H1 (cell line): ENCODE results near the gene ISCA2. TPM values are rescaled to one million over a fixed set of nuclear protein-coding genes. Genes with fewer than 3 reads are reported as not detected.

Experiments used
- CTCF ChIA-PET: fragments of 300-600 bp; sonication (Branson Sonifier 250); formaldehyde crosslinking; loops from one replicate; lab custom pipeline; 2021; ENCODE audit not compliant: partially characterized antibody; lab: Charles Lee
- POLR2A ChIA-PET: fragments of 300-600 bp; sonication (Branson Sonifier 250); formaldehyde crosslinking; loops from one replicate; lab custom pipeline; 2021; ENCODE audit warnings: inconsistent platforms; ENCODE audit not compliant: partially characterized antibody; lab: Charles Lee
- DNase-seq, 2 experiments: peaks; one replicate each; pipeline versions ENCODE4 v3.0.0 to v3.0.0-alpha.2; 2010 to 2022; ENCODE audit warnings: low spot score in 2 of 2, low read depth in 1 of 2, mixed read lengths in 1 of 2
- FAIRE-seq: peaks from 2 replicates; lab custom pipeline; 2011; peaks lifted over from hg19 to GRCh38; lab: Jason Lieb, UNC
- H2AFZ ChIP-seq: 2 replicates; pipeline ENCODE4 v1.8.1; 2012; ENCODE audit warnings: low read length, inconsistent platforms
- H2AK5ac ChIP-seq: 2 replicates; pipeline ENCODE4 v1.6.1; 2013; ENCODE audit warnings: low read depth, low read length
- H2BK120ac ChIP-seq: replicated peaks from 2 replicates; pipeline ENCODE3; 2013; ENCODE audit warnings: low read depth, low read length, inconsistent platforms
- H2BK12ac ChIP-seq: 2 replicates; pipeline ENCODE4 v1.6.1; 2013; ENCODE audit warnings: low read depth, low read length
- H2BK15ac ChIP-seq: 2 replicates; pipeline ENCODE4 v1.6.1; 2013; ENCODE audit warnings: low read length
- H2BK20ac ChIP-seq: 2 replicates; pipeline ENCODE4 v1.6.1; 2013; ENCODE audit warnings: low read length
- H2BK5ac ChIP-seq: 2 replicates; pipeline ENCODE4 v1.6.1; 2013; ENCODE audit warnings: low read depth, low read length
- H3K14ac ChIP-seq: 2 replicates; pipeline ENCODE4 v1.6.1; 2013; ENCODE audit warnings: inconsistent platforms; ENCODE audit not compliant: insufficient read length
- H3K18ac ChIP-seq: 2 replicates; pipeline ENCODE4 v1.6.1; 2013; ENCODE audit warnings: low read length; ENCODE audit errors: extremely low read depth
- H3K23ac ChIP-seq: 2 replicates; pipeline ENCODE4 v1.6.1; 2013; ENCODE audit warnings: inconsistent platforms; ENCODE audit not compliant: insufficient read length
- H3K23me2 ChIP-seq: 2 replicates; pipeline ENCODE4 v1.6.1; 2013; ENCODE audit warnings: low read depth, low read length
- H3K27ac ChIP-seq: 2 replicates; pipeline ENCODE4 v1.6.1; 2011; ENCODE audit warnings: low read depth, low read length, inconsistent platforms
- H3K27me3 ChIP-seq, 4 experiments: replicated peaks in 1 of 4; 1 replicate in 1 of 4; 2 replicates in 3 of 4; pipeline versions ENCODE4 v1.6.1 to v1.8.1; 2011 to 2013; ENCODE audit warnings: low read length in 3 of 4, mild to moderate bottlenecking in 3 of 4, inconsistent platforms in 2 of 4, mixed read lengths in 2 of 4, moderate library complexity in 1 of 4; ENCODE audit not compliant: control insufficient read depth in 3 of 4, insufficient read depth in 3 of 4; ENCODE audit errors: extremely low read depth in 1 of 4
- H3K36me3 ChIP-seq, 4 experiments: 2 replicates each; pipeline versions ENCODE4 v1.6.1 to v1.8.1; 2011 to 2013; ENCODE audit warnings: mild to moderate bottlenecking in 4 of 4, low read length in 3 of 4, moderate library complexity in 2 of 4, control low read depth in 1 of 4, inconsistent platforms in 1 of 4; ENCODE audit not compliant: insufficient read depth in 4 of 4, control insufficient read depth in 2 of 4
- H3K4ac ChIP-seq: replicated peaks from 2 replicates; pipeline ENCODE3; 2013; ENCODE audit warnings: low read length, low read depth, mixed read lengths, inconsistent platforms; ENCODE audit not compliant: insufficient read length
- H3K4me1 ChIP-seq, 4 experiments: replicated peaks in 1 of 4; 1 replicate in 1 of 4; 2 replicates in 3 of 4; pipeline versions ENCODE4 v1.6.1 to v1.8.1; 2011 to 2013; ENCODE audit warnings: low read length in 3 of 4, inconsistent platforms in 2 of 4, mixed read lengths in 1 of 4; ENCODE audit not compliant: insufficient read depth in 4 of 4, control insufficient read depth in 3 of 4
- H3K4me2 ChIP-seq, 2 experiments: 2 replicates each; pipeline versions ENCODE4 v1.6.1 to v1.8.1; 2011 to 2013; ENCODE audit warnings: low read depth in 2 of 2, low read length in 2 of 2, control low read depth in 1 of 2, inconsistent platforms in 1 of 2, mild to moderate bottlenecking in 1 of 2; ENCODE audit not compliant: insufficient read depth in 1 of 2
- H3K4me3 ChIP-seq, 4 experiments: fragments of 200-600, 300-600 bp in 1 of 4; sonication (generic), shearing (Covaris generic), sonication (Bioruptor Twin) in 1 of 4; 2 replicates each; pipeline versions ENCODE4 v1.5.1 to v1.8.1; 2011 to 2016; ENCODE audit warnings: low read length in 4 of 4, low read depth in 3 of 4, control low read depth in 2 of 4, inconsistent platforms in 2 of 4, mild to moderate bottlenecking in 2 of 4, mixed read lengths in 1 of 4, moderate library complexity in 1 of 4; ENCODE audit not compliant: insufficient read depth in 2 of 4; ENCODE audit errors: extremely low read depth in 1 of 4
- H3K56ac ChIP-seq: replicated peaks from 2 replicates; pipeline ENCODE3; 2013; ENCODE audit warnings: low read depth, mild to moderate bottlenecking, mixed read lengths, low read length, inconsistent platforms; ENCODE audit not compliant: insufficient read length
- H3K79me1 ChIP-seq: 2 replicates; pipeline ENCODE4 v1.6.1; 2013; ENCODE audit warnings: low read depth, low read length, control low read depth
- H3K79me2 ChIP-seq, 2 experiments: 2 replicates each; pipeline versions ENCODE4 v1.6.1 to v1.8.1; 2012 to 2013; ENCODE audit warnings: low read length in 2 of 2, mild to moderate bottlenecking in 2 of 2, inconsistent platforms in 1 of 2; ENCODE audit not compliant: insufficient read depth in 2 of 2, control insufficient read depth in 1 of 2
- H3K9ac ChIP-seq, 4 experiments: replicated peaks in 1 of 4; 1 replicate in 1 of 4; 2 replicates in 3 of 4; pipeline versions ENCODE4 v1.6.1 to v1.8.1; 2011 to 2013; ENCODE audit warnings: low read depth in 3 of 4, low read length in 3 of 4, control low read depth in 2 of 4, mild to moderate bottlenecking in 2 of 4, moderate library complexity in 2 of 4, inconsistent platforms in 1 of 4; ENCODE audit errors: extremely low read depth in 1 of 4
- H3K9me3 ChIP-seq, 2 experiments: 2 replicates each; pipeline versions ENCODE4 v1.6.1 to v1.8.1; 2012 to 2013; ENCODE audit warnings: mild to moderate bottlenecking in 2 of 2, moderate library complexity in 2 of 2, control low read depth in 1 of 2, inconsistent platforms in 1 of 2, low read depth in 1 of 2, low read length in 1 of 2, mixed read lengths in 1 of 2; ENCODE audit not compliant: insufficient read depth in 2 of 2
- H4K20me1 ChIP-seq, 2 experiments: replicated peaks in 1 of 2; 2 replicates each; pipeline versions ENCODE3 to v1.8.1; 2011 to 2013; ENCODE audit warnings: inconsistent platforms in 2 of 2, low read length in 2 of 2, mild to moderate bottlenecking in 1 of 2; ENCODE audit not compliant: insufficient read depth in 2 of 2, control insufficient read depth in 1 of 2
- H4K5ac ChIP-seq: 2 replicates; pipeline ENCODE4 v1.6.1; 2013; ENCODE audit warnings: low read length, low read depth, mixed read lengths, inconsistent platforms; ENCODE audit not compliant: insufficient read length
- H4K8ac ChIP-seq: 2 replicates; pipeline ENCODE4 v1.8.0; 2013; ENCODE audit warnings: mild to moderate bottlenecking, moderate library complexity, low read length, inconsistent platforms; ENCODE audit not compliant: insufficient read depth; ENCODE audit errors: extremely low read depth
- H4K91ac ChIP-seq: replicated peaks from 2 replicates; pipeline ENCODE3; 2013; ENCODE audit warnings: low read length, mixed read lengths, inconsistent platforms; ENCODE audit not compliant: insufficient read length
- TEAD4 ChIP-seq: IDR thresholded peaks from 2 replicates; pipeline ENCODE4 v1.6.1; 2012; ENCODE audit warnings: low read depth, low read length, inconsistent platforms, mixed read lengths
- WGBS, 2 experiments: shearing (Covaris generic) in 1 of 2; methylation state at CpG; one replicate each; pipeline versions ENCODE4 v1.1.6 to v1.1.7; 2013 to 2015; ENCODE audit warnings: low lambda C conversion rate in 2 of 2, mixed read lengths in 2 of 2, inconsistent platforms in 1 of 2, low coverage in 1 of 2, missing lambda C conversion rate in 1 of 2; ENCODE audit not compliant: insufficient replicate concordance in 2 of 2, insufficient coverage in 1 of 2, insufficient read length in 1 of 2; ENCODE audit errors: extremely low coverage in 1 of 2, missing lambda C conversion rate in 1 of 2; 5-methylcytosine and 5-hydroxymethylcytosine counted together
- polyA plus RNA-seq, 7 experiments: library from polyadenylated mRNA; depleted of rRNA in 3 of 7; stranded (reverse) in 5 of 7; unstranded in 2 of 7; fragments of >200 nt in 5 of 7; fragments of 200-250 nt in 2 of 7; gene quantifications; 1 replicate in 5 of 7; 2 replicates in 1 of 7; 4 replicates in 1 of 7; pipeline versions ENCODE4 v1.2.1 to v1.2.3, GENCODE V29; 2011 to 2013; ENCODE audit warnings: missing spikeins in 2 of 7, mixed read lengths in 2 of 7
- total RNA-seq: library from RNA; stranded (reverse); fragmentation: NEBNext Ultra II Directional; extraction: Animal tissue kit (Norgen Biotek cat#: 25700); gene quantifications from 2 replicates; pipeline ENCODE4 v1.2.1, GENCODE V29; 2021

The ISCA2 gene
- total and polyA plus RNA-seq, 2 of the 8 experiments (the other 6 are each of a cell fraction or from before 2014, with no cell fraction given), result 43.5 to 78.6 TPM

- Histone ChIP-seq H2BK120ac (no peak overlapping the region), H3K9ac (no peak overlapping the region), H3K23me2 (no peaks in the 10 kb centered on the region), H3K14ac (no peak overlapping the region), H3K23ac (no peak overlapping the region), H3K4me2 (no peak overlapping the region), H3K4me1 (peaks cover 4 to 24% (median 19%) of the 10 kb centered on the region in 4 experiments), H3K18ac (no peak overlapping the region), H3K56ac (no peak overlapping the region), H4K20me1 (peaks cover 0 to 1% of the 10 kb centered on the region in 2 experiments), H4K5ac (no peak overlapping the region), H3K4me3 (no peak overlapping the region), H3K4ac (no peak overlapping the region), H2BK12ac (no peak overlapping the region), H2BK15ac (no peak overlapping the region), H3K9me3 (no peaks in the 10 kb centered on the region), H4K8ac (no peak overlapping the region), H2AK5ac (no peak overlapping the region), H3K36me3 (no peaks in the 10 kb centered on the region), H2BK20ac (no peak overlapping the region), H2BK5ac (no peak overlapping the region), H3K27ac (no peak overlapping the region), H3K79me1 (no peaks in the 10 kb centered on the region), H3K27me3 (no peaks in the 10 kb centered on the region; a peak in 1 of 7 replicates), H3K79me2 (no peaks in the 10 kb centered on the region), H2AFZ (no peak overlapping the region), H4K91ac (no peak overlapping the region)
- TF ChIP-seq TEAD4, result no peak
- WGBS, 2 experiments, result 95% methylated on average over 9 of the region's 12 CpGs; no CpG with 5 or more reads in 1 of the 2 experiments
- no peak for FAIRE-seq
- POLR2A ChIA-PET, result interaction anchor here (0.6 kb wide), 1 partner anchor 207 kb away, joined by 3 read pairs; no protein-coding TSS in a partner anchor
- DNase-seq, result no peak
- CTCF ChIA-PET, result interaction anchor here (0.6 to 3.9 kb wide), 16 partner anchors 12 to 300 kb away, joined by 3 to 18 read pairs (median 4); no protein-coding TSS in a partner anchor
Measured at GRCh38 chr14:74503938-74504335, 10.4 kb downstream of the ISCA2 start.
